Measurements from ENCODE around the gene PCYT1A. TPM values are rescaled to one million over a fixed set of nuclear protein-coding genes. Genes with fewer than 3 reads are reported as not detected.

Gene PCYT1A
- 54.6 and 58.8 TPM in 2 replicates for total RNA-seq

DNA sequence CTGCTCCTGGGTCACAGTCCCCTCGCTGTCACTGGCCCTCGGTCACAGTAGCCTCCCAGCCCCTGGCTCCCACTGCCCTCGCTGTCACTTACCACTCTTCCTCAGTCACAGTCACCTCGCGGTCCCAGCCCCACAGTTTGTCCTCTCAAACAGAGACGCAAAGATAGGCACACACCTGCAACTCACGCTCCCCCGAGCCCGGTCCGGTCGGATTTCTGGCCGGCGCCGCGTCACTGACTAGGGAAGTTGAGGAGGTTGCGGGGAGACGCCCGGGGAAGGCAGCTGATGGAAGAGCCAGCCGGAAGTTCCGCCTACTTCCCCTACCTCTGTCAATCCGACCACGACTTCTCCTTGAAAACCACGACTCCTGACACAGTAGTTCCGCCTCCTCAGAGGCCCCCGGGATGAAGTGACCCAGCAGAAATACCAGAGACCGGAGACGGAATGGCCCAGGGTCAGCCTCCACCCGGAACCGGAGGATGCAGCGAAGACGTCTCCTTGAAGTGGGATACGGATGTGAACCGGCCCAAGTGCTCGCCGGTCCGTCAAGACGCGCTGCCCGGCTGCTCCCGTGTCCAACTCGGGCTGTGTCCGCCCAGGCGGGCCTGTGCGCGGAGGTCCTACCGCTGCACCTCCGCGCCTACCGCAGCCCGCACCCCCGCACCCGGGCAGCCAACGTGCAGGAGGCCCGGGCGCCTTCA, at the start of gene PCYT1A:
TSS of gene PCYT1A (minus strand) at position 287 of the 701 bp plus-strand sequence. CDS start 17,195 bp downstream, outside the sequence.
- Mint-ChIP-seq H3K4me3 (peak within 1 kb of the TSS; percentile 98), H3K27ac (peak within 1 kb of the TSS; percentile 97), H3K4me1 (peaks cover 66% of the 10 kb centered on the region), H3K27me3 (no peaks in the 10 kb centered on the region), H3K9me3 (no peaks in the 10 kb centered on the region), H3K36me3 (ENCODE audit: low read depth) (peaks cover 8% of the 10 kb centered on the region)
- ATAC-seq (ENCODE audit: low read depth) (peak; percentile 78), DNase-seq (peak; percentile 68)
- CTCF ChIA-PET = no interaction called here
- POLR2A ChIA-PET = interaction anchor here (0.6 to 1.5 kb wide), 9 partner anchors 9 to 453 kb away, joined by 3 to 5 read pairs (median 4); partner anchors contain the start of gene RNF168
- intact Hi-C loops (cut with micrococcal nuclease) = loop anchor here (1.0 kb wide), 3 partner anchors 31 to 205 kb away; partner anchors contain the start of genes DYNLT2B, TFRC and UBXN7
- TF ChIP-seq, protein P1, sequence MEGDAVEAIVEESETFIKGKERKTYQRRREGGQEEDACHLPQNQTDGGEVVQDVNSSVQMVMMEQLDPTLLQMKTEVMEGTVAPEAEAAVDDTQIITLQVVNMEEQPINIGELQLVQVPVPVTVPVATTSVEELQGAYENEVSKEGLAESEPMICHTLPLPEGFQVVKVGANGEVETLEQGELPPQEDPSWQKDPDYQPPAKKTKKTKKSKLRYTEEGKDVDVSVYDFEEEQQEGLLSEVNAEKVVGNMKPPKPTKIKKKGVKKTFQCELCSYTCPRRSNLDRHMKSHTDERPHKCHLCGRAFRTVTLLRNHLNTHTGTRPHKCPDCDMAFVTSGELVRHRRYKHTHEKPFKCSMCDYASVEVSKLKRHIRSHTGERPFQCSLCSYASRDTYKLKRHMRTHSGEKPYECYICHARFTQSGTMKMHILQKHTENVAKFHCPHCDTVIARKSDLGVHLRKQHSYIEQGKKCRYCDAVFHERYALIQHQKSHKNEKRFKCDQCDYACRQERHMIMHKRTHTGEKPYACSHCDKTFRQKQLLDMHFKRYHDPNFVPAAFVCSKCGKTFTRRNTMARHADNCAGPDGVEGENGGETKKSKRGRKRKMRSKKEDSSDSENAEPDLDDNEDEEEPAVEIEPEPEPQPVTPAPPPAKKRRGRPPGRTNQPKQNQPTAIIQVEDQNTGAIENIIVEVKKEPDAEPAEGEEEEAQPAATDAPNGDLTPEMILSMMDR (IDR thresholded peaks at IDR 0.05) = no peak

DNA sequence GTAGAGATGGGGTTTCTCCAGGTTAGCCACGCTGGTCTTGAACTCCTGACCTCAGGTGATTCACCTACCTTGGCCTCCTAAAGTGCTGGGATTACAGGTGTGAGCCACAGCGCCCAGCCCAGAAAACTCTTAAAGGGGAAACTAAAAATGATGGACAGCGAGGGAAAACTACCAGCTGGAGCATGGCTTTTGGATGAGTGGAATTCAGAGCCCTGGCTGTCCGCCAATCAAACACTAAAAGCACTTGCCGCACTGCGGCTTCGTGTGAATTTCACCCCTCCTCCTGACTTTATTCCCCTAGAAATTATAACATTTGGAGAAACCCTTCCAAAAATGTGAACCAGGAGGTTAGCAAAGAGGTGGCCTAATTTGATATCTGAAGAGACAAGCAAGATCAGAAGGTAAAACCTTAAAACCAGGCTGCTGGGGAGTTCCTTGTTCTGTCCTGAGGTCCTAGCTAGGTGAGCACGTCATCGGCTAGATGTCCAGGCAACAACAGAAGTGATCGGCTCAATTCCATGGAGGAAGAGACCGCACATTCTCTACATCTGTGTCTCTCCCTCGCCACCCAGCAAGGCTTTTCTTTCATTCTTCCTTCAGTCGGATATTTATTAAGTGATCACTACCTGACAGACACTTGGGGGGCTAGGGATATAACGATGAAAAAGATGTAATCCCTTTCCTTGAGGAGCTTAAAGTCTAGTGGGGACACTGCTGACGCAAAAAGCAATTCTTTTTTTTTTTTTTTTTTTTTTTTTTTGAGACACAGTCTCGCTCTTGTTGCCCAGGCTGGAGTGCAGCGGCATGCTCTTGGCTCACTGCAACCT, 49.0 kb upstream of the PCYT1A start:
- CTCF ChIA-PET = no interaction called here

DNA sequence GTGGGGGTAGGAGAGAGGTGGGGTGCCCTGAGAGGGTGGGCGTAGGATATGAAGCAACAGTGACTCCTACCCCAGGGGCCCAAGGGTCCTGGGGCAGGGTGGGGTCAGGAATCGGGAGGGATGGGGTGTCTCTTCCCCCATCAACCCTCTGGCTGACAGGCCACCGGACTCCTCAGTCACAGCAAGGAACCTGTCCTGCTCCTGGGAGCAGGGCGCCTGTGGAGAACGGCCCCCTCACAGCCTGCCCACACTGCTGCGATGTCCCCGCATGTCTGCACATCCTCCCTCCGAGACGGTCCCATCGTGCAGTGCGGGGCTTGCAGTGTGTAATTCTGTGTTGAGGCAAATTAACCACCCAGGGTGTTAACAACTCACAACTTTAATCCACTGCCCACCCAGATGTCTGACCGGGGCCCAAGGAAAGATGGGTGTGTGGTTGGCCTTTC, 48.0 kb upstream of the PCYT1A start:
- ATAC-seq (ENCODE audit: low read depth) = no peak
- peaks cover 2% of the 10 kb centered on the region for H3K27me3 Mint-ChIP-seq
- no peak overlapping the region for H3K4me3 Mint-ChIP-seq

More for the DNA sequence above, 49.0 kb upstream of the PCYT1A start:
- intact Hi-C loops (cut with micrococcal nuclease) = no loop called here
- Mint-ChIP-seq H3K27me3 (peaks cover 2% of the 10 kb centered on the region), H3K27ac (no peak overlapping the region), H3K36me3 (ENCODE audit: low read depth) (no peaks in the 10 kb centered on the region), H3K4me1 (no peaks in the 10 kb centered on the region), H3K4me3 (no peak overlapping the region), H3K9me3 (no peaks in the 10 kb centered on the region)
- DNase-seq = no peak
- POLR2A ChIA-PET = interaction anchor here (1.5 kb wide), 1 partner anchor 13 kb away, joined by 4 read pairs; no protein-coding TSS in a partner anchor
- no peak for ATAC-seq (ENCODE audit: low read depth)
- TF ChIP-seq, protein P1 (IDR thresholded peaks at IDR 0.05) = no peak

DNA sequence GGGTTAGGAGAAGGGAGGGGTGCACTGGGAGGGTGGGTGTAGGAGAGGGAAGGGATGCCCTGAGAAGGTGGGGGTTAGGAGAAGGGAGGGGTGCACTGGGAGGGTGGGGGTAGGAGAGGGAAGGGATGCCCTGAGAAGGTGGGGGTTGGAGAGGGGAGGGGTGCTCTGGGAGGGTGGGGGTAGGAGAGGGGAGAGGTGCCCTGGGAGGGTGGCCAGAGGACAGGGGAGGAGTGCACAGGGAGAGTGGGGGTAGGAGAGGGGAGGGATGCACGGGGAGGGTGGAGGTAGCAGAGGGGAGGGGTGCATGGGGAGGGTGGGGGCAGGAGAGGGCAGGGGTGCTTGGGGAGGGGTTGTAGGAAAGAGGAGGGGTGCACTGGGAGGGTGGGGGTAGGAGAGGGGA, 47.5 kb upstream of the PCYT1A start:
- Mint-ChIP-seq H3K4me3 (no peak overlapping the region), H3K27ac (no peak overlapping the region), H3K4me1 (no peaks in the 10 kb centered on the region), H3K36me3 (ENCODE audit: low read depth) (no peaks in the 10 kb centered on the region), H3K9me3 (no peaks in the 10 kb centered on the region), H3K27me3 (peaks cover 2% of the 10 kb centered on the region)
- DNase-seq (no peak), ATAC-seq (ENCODE audit: low read depth) (no peak)
- ChIA-PET POLR2A (no interaction called here), CTCF (no interaction called here)
- intact Hi-C loops (cut with micrococcal nuclease) = no loop called here
- TF ChIP-seq, protein P1 (IDR thresholded peaks at IDR 0.05) = no peak

More for the DNA sequence above, 48.0 kb upstream of the PCYT1A start:
- POLR2A ChIA-PET = no interaction called here
- TF ChIP-seq, protein P1 (IDR thresholded peaks at IDR 0.05) = no peak
- H3K9me3 Mint-ChIP-seq = no peaks in the 10 kb centered on the region
- no peak for DNase-seq
- CTCF ChIA-PET = no interaction called here
- H3K36me3 Mint-ChIP-seq (ENCODE audit: low read depth) = no peaks in the 10 kb centered on the region
- H3K4me1 Mint-ChIP-seq = no peaks in the 10 kb centered on the region
- no peak overlapping the region for H3K27ac Mint-ChIP-seq
- intact Hi-C loops (cut with micrococcal nuclease) = no loop called here

DNA sequence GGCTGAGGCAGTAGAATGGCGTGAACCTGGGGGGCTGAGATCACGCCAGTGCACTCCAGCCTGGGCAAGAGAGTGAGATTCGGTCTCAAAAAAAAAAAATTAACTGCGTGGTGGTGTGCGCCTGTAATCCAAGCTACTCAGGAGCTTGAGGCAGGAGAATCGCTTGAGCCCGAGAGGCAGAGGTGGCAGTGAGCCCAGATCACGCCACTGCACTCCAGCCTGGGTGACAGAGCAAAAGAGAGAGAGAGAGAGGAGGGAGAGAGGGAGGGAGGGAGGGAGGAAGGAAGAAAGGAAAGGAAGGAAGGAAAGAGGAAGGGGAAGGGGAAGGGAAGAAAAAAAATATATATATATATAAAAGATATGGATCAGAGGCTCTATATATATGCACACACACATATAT, 44.6 kb upstream of the PCYT1A start:
- Mint-ChIP-seq H3K4me1 (no peaks in the 10 kb centered on the region), H3K27ac (no peak overlapping the region), H3K36me3 (ENCODE audit: low read depth) (no peaks in the 10 kb centered on the region), H3K9me3 (no peaks in the 10 kb centered on the region), H3K4me3 (no peak overlapping the region), H3K27me3 (no peaks in the 10 kb centered on the region)
- ATAC-seq (ENCODE audit: low read depth) (no peak), DNase-seq (no peak)
- CTCF ChIA-PET = no interaction called here
- TF ChIP-seq, protein P1 (IDR thresholded peaks at IDR 0.05) = no peak
- intact Hi-C loops (cut with micrococcal nuclease) = no loop called here
- POLR2A ChIA-PET = no interaction called here

Data from activated B cell treated with CpG ODN at 0.5 μM for 24 hours (primary cell).